Measurements from ENCODE around the gene CERS6. TPM values are rescaled to one million over a fixed set of nuclear protein-coding genes. Genes with fewer than 3 reads are reported as not detected.

The CERS6 gene
- total and polyA plus RNA-seq, 10 donors: 2.5 to 22.3 (median 12.8) TPM

DNA sequence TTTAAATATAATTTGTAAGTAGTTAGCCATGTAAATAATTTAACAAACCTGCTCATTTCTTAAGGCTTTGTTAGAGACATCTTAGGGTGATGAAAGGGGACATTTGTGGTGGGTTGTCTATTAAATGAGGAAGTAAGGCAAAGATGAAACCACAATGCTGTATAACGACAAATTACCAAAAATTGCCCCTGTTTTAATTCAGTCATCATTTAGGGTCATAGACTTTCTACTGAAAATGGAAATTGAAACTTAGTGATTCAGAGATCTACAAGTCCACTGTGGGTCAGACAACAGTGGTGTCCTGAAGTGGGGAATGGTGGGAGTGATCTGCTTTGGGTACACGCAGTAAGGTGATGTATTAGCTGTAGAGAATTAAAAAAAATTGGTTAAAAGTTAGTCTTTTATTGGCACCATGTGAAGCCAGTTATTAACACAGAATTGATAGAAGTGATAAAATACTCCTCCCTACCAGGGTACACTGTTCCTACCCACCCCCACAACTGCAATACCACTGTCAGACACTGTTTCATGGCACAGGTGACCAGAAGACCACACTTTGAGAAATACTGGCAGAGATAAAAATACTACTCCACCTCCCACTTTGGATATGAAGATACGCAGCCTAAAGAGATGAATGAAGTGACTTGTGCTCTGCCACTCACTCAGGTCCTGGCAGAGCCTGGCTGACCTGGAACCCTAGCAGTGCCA, 13.4 kb downstream of the CERS6 start:
- intact Hi-C loops (cut with DNase I; ENCODE audit: low total_unique reads): no loop called here
- 46 to 66% (median 56%) methylated on average over 3 of the region's 3 CpGs for WGBS, 5 donors
- H3K4me1 ChIP-seq: peaks cover 14 to 66% (median 34%) of the 10 kb centered on the region in 6 donors
- peak overlapping the region in 2 of 8 donors; percentile 13 to 25 for H3K27ac ChIP-seq
- H3K36me3 ChIP-seq: no peaks in the 10 kb centered on the region
- TF ChIP-seq, protein P1, sequence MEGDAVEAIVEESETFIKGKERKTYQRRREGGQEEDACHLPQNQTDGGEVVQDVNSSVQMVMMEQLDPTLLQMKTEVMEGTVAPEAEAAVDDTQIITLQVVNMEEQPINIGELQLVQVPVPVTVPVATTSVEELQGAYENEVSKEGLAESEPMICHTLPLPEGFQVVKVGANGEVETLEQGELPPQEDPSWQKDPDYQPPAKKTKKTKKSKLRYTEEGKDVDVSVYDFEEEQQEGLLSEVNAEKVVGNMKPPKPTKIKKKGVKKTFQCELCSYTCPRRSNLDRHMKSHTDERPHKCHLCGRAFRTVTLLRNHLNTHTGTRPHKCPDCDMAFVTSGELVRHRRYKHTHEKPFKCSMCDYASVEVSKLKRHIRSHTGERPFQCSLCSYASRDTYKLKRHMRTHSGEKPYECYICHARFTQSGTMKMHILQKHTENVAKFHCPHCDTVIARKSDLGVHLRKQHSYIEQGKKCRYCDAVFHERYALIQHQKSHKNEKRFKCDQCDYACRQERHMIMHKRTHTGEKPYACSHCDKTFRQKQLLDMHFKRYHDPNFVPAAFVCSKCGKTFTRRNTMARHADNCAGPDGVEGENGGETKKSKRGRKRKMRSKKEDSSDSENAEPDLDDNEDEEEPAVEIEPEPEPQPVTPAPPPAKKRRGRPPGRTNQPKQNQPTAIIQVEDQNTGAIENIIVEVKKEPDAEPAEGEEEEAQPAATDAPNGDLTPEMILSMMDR (IDR thresholded peaks at IDR 0.05 in 8 of 11, conservative IDR thresholded peaks at IDR 0.05 in 3 of 11): no peak
- no peak for TF ChIP-seq POLR2AphosphoS5 (IDR thresholded peaks at IDR 0.05)
- TF ChIP-seq POLR2A (IDR thresholded peaks at IDR 0.05): no peak
- no peak for DNase-seq
- H3K4me3 ChIP-seq: no peak overlapping the region
- no peaks in the 10 kb centered on the region for H3K9me3 ChIP-seq
- H3K27me3 ChIP-seq (replicated peaks in 1 of 7): no peaks in the 10 kb centered on the region

DNA sequence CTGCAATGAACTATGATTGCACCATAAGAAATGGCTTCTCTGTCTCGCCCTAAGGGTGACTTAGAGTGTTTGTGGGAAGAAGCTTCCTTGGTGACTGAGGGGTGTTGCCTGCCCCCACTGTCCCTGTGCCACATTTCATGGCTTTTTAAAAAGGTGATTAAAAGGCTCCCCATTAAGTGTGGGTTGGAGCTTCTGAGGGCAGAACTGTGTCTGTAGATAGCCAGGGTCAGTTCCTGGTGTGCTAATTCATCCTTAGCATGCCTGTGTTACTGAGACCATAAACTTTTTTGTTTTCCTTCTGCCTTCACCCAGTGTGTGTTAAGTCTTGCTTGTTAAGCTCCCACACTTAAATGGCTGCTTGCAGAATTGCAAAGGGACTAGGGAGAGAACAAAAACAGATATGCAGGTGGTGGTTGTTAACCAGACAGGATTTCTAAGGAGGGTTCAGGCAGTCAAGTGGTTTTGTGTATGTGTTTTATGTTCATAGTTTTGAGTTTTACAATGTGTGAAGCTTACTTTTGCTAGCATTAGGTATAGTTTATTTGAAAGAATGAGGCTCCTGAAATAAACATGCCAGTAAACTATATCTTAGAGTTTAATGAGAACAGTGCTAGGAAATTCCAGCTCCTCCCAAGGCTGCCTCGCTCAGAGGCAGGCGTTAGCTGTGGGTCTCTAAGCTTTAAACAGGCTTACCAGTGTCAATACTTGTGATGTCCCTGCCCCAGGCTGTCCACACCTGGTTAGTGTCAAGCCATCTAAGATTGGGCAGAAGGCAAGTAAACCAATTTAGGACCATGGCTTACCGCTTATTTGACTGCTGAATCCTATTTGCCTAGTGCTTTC, 14.5 kb downstream of the CERS6 start:
- H3K36me3 ChIP-seq: no peaks in the 10 kb centered on the region
- intact Hi-C loops (cut with DNase I; ENCODE audit: low total_unique reads): no loop called here
- no peak overlapping the region for H3K4me3 ChIP-seq
- 69 to 85% (median 76%) methylated on average over 4 of the region's 4 CpGs for WGBS, 5 donors
- no peak for TF ChIP-seq POLR2A (IDR thresholded peaks at IDR 0.05)
- TF ChIP-seq, protein P1 (IDR thresholded peaks at IDR 0.05 in 8 of 11, conservative IDR thresholded peaks at IDR 0.05 in 3 of 11): no peak
- no peak for TF ChIP-seq POLR2AphosphoS5 (IDR thresholded peaks at IDR 0.05)
- H3K27me3 ChIP-seq (replicated peaks in 1 of 7): no peaks in the 10 kb centered on the region
- H3K4me1 ChIP-seq: peaks cover 14 to 58% (median 32%) of the 10 kb centered on the region in 6 donors
- H3K9me3 ChIP-seq: no peaks in the 10 kb centered on the region
- no peak overlapping the region for H3K27ac ChIP-seq
- no peak for DNase-seq

DNA sequence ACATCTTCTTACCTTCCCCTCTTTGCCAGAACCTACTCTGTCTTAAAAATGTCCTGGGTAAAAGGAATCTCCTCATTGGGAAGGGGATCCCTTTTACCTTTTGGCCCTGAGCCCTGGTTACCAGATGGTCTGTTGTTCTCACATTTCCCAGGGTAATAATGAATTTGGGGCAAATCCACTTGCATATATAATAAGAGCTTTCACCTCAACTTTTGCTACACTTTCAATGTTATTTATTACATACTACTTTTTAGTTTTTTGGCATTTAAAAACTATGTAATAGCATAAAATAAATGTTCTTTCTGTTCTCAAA, 15.0 kb downstream of the CERS6 start:
- H3K4me1 ChIP-seq: peaks cover 13 to 52% (median 27%) of the 10 kb centered on the region in 6 donors

More for the DNA sequence above, 15.0 kb downstream of the CERS6 start:
- Histone ChIP-seq H3K27ac (no peak overlapping the region), H3K27me3 (replicated peaks in 1 of 7) (no peaks in the 10 kb centered on the region), H3K4me3 (no peak overlapping the region), H3K36me3 (no peaks in the 10 kb centered on the region), H3K9me3 (no peaks in the 10 kb centered on the region)
- DNase-seq: no peak
- intact Hi-C loops (cut with DNase I; ENCODE audit: low total_unique reads): no loop called here
- no peak for TF ChIP-seq POLR2AphosphoS5 (IDR thresholded peaks at IDR 0.05)
- TF ChIP-seq POLR2A (IDR thresholded peaks at IDR 0.05): no peak
- TF ChIP-seq, protein P1 (IDR thresholded peaks at IDR 0.05 in 8 of 11, conservative IDR thresholded peaks at IDR 0.05 in 3 of 11): no peak

Measured in spleen (tissue), 11 donors.